ENCODE measurements around the gene NDUFA13.
A peak's percentile ranks its signal among the peaks of the same experiment; 100 is the strongest.
"Not testable (repeated sequence)": the region's sequence is repeated elsewhere in the genome, so short reads cannot be mapped to it uniquely, and the experiment has no call there.

NDUFA13 gene

DNA sequence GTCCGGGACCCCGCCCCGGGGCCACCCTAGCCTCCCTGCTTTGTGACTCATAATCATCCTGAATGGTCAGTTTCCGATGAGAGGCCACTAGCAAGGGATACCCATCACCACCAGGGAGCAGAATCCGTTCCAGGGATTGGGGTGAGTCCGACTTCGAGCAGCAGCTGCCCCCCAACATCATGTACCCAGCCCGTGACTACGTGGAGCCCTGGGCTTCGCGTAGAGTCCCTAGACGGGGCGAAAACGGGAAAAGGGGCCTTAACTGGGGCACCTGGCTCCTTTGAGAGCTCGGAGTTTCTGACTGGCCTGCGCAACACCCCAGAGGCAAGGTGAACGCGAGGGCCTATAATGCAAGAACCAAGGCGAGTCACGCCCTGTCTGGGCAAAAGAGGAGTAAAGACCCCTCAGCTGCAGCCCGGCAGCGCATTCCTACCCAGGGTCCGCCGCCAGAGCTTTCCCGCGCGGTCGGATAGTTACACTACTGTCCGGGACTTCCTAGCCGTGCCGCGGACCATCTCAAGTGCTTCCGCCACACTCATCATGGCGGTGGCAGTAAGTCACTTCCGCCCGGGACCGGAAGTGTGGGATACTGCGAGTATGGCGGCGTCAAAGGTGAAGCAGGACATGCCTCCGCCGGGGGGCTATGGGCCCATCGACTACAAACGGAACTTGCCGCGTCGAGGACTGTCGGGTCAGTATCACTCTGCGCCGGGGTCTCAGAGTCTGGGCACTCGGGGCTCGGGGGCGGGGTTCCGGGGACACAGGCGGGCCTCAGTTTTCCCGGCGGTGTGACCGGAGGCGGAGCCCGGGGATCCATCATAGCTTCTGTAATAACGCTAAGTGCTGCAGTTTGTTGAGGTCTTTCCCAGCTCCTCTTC, at the start of gene NDUFA13:
Gene NDUFA13, plus strand, starts transcription at position 584 of the 878 bp plus-strand sequence. Its CDS starts 14 bp downstream, at position 598.
- peak; percentile 94 for DNase-seq

GRCh38 chr19:19468424-19469050, 47.5 kb upstream of the NDUFA13 start:
- peak; percentile 39 for DNase-seq

DNA sequence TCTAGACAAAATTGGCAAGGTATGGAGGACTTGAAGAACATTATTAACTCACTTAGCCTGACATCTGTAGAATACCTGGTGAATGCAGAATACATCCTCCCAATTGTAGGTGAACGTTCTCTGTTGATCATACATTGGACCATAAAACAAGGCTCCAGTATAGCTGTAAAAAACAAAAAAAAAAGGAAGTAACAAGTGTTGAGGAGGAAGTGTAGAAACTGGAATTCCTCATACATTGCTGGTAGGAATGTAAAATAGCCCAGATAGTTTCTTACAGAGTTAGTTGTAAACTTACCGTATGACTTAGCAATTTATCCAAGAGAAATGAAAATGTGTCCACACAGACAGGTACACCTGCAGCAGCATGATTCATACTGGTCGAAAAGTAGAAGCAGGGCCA, 45.4 kb upstream of the NDUFA13 start:
- no peak for DNase-seq

- no peak for DNase-seq
Observed at GRCh38 chr19:19471682-19472081, 44.3 kb upstream of the NDUFA13 start.

- not testable (repeated sequence) for DNase-seq
Observed at GRCh38 chr19:19472106-19472505, 43.9 kb upstream of the NDUFA13 start.

DNA sequence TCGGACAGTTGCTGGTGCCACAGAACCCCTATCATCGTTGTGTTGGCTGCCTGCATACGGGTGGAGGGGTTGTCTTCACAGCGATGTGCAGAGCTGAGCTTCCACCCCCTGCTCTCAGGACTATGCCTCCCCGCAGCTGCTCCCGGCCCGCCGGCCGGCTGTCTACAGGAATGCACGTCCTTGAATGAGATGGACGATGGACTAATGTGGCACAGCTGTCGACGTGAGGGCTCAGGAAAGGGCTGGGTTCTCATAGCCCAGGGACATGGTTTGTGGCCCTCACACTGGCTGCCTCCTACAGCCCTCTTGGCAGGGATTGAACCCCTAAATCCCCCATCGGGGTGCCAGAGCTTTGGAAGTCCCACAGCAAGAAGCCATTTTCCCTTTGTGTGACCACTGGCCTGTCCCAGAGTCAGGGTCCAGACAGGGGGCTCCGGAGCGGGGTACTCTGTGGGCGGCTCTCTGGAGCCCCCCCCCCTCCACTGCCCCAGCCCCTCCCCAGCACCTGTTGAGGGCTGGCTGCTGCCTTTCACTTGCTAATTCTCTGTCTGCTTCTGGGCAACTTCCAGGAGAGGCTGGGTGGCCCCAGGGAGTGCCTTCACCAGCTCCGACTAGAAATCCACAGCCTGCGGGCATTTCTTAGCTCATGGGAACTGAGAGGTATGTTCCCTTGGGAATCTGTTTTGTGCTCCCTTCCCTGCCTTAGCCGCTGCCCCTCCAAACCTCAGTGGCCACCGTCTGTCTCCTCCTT, 40.8 kb upstream of the NDUFA13 start:
- DNase-seq: no peak

GRCh38 chr19:19475849-19476828, 39.9 kb upstream of the NDUFA13 start:
- peak; percentile 75 for DNase-seq

DNA sequence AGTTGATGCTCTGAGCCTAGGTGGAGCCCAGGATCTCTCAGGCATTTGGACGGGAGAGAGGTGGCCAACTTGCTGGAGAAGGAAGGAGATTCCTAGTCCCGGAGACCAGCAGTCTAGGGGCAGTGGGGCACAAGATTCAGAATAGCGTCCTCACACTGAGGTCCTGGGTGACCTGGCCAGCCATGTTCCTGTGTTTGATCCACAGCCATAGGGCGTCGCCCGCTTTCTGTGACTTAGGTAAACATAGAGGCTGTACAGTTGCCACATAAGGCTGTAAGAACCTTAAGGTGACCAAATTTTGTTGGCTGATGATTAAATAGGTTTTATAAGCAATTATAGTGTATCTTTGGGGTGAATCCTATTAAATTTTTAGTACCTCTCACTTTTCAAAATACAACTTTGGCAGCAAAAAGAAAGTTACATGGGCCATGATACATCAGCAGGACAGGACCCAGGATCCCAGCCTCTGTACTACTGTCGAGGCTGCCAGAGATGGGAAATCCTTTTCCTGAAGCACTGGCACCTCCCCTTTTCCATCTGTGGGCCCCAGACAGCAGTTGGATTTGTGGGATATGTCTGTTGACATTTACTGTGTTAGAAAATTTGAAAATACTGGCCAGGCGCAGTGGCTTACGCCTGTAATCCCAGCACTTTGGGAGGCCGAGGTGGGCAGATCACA, 38.2 kb upstream of the NDUFA13 start:
- no peak for DNase-seq

GRCh38 chr19:19480688-19481087, 35.3 kb upstream of the NDUFA13 start:
- DNase-seq: no peak

DNA sequence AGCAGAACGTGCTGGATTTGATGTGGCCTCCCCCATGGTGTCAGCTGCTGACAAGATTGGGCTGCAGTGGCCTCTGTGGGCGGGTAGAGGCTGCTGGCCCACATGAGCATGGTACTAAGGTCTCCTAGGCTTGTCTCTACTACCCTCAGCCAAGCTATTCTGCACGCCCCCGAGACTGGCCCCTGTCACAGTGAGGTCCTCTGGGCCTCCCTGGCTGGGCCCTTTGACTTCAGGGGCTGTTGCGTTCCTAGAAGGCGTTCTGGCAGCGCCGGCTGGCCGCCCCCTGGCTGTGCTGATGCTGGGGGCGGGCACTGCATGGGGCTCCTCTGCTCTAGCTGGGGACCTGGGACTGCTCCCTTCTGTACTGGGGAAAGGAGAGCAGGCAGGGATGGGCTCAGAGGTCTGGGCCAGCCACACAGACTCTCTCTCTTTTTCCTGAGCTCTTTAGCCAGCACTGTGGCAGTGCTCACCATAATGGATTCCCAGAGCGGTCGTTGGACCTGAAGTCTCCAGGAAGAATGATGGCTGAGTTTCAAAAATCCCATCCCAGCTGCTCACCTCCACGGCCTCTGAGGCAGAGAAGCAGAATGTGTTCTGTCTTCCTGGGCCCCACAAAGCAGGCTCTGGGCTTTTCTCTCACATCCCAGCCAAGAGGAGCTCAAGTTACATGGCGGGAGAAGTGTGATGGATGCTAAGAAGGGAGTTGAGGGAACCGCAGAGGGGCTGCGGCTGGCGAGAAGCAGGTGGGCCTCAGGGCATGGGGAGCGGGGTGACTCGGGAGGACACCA, 33.0 kb upstream of the NDUFA13 start:
- DNase-seq: no peak

GRCh38 chr19:19485161-19485997, 30.6 kb upstream of the NDUFA13 start:
- DNase-seq: no peak

DNA sequence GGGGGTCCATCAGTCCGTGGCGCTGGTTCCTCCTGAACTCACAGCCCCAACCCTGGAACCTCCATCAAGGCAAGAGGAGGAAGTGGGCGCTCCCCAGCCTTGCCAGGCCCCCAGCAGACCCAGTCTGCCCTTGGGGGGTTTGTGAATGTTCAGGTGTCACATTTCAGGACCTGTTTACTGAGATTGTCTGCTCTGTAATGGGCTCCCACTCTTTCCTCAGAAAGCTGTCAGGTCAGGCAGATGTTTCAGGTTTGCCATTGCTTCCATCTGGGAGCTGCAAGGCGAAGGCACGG, 30.1 kb upstream of the NDUFA13 start:
- no peak for DNase-seq

- no peak for DNase-seq
Observed at GRCh38 chr19:19486343-19487076, 29.5 kb upstream of the NDUFA13 start.

GRCh38 chr19:19487077-19487949, 28.7 kb upstream of the NDUFA13 start:
- no peak for DNase-seq

DNA sequence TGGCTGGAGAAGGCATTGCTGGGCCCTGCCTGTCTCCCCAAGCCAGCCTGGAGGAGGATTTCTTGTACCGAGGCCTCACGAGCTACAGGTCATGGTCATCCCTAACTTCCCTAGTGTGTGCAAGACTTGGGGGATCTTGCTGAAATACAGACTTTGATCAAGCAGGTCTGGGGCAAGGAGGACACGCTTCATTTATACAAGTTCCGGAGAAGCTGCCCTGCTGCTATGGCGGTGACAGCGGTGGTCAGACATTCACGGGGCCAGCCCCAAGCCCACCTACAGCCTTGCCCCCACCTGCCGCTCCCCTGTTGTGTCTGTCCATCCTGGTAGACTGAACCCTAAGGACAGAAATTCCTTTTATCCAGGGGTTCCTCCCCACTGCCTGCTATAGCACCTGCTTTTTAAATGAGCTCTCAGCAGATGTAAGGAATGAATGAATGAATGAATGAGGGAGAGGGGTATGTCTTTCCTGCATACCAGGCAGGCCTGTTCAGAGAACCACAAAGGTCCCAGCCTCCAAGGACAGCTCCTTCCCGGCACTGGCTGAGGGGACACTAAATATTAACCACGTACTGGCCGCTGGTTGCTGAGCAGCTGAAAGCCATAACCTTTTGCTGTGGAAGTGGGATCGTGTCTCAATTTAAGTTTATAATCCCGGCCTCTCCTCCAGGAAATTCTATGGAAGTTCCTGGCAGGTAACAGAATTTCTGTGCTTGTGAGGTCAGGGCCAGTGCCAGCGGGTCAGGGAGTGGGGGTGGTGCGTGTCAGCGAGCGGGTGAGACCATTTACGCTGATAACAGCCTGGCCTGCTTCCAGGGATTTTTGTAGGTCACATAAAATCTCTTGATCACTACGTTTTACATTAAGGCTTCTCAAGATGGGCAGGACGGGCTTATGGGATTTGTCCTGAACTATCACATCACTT, 27.8 kb upstream of the NDUFA13 start:
- DNase-seq: peak; percentile 80

DNA sequence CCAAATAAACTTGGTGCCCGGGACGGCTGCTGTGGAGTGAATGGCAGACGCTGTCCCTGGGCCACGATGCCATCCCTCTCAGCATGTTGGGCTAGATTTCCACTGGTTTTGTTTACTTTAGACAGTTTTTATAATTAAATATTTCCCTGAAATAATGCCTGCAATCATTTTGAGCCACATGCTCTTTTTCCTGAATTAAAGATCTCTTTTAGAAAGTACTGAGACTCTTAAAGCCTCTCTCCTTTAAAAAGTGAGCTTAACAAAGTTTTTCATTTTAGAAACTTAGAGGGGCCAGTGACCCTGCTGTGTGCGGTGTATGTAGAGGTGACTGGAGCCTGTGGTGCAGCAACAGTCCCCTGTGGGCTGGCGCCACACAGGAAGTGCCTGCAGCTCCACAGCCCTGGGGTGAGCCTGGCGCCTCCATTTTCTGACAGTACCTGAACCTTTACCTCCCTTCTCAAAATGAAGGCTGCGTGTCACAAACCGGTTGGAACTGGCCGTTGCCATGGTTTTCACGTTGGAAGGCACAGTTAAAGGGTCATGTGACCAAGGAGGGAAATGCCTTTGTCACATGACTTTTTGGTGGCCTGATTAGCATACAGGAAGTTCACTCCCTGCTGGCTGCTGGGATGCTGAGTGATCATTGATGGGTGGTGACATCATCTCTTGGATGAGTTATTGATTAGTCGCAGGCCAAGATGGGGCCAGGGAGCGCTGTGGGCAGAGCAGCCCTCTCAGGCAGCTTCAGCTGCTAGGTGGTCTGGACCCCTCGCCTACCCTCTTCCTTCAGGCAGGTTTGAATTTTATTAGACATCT, 26.9 kb upstream of the NDUFA13 start:
- peak; percentile 97 for DNase-seq
